GM21529 (cell line): ENCODE data around the gene PDSS2.

Experiments
- ATAC-seq: cut with Tn5 transposase; IDR thresholded peaks from one replicate; pipeline ENCODE4 v1.9.1; 2021; ENCODE audit not compliant: unreplicated experiment

Gene PDSS2

GRCh38 chr6:107272246-107272645 is 187.1 kb downstream of the PDSS2 start:
- no peak for ATAC-seq

- no peak for ATAC-seq
Measured at GRCh38 chr6:107271208-107271790, 188.1 kb downstream of the PDSS2 start.

- ATAC-seq = no peak
Measured at GRCh38 chr6:107267634-107268033, 191.7 kb downstream of the PDSS2 start.

GRCh38 chr6:107267006-107267405 is 192.4 kb downstream of the PDSS2 start:
- no peak for ATAC-seq

GRCh38 chr6:107266563-107266962 is 192.8 kb downstream of the PDSS2 start:
- no peak for ATAC-seq

- ATAC-seq = no peak
Measured at GRCh38 chr6:107264357-107264840, 195.0 kb downstream of the PDSS2 start.

GRCh38 chr6:107259951-107260350 is 199.4 kb downstream of the PDSS2 start:
- ATAC-seq = no peak

- ATAC-seq = no peak
Measured at GRCh38 chr6:107248147-107248546, 211.2 kb downstream of the PDSS2 start.

- ATAC-seq = no peak
Measured at GRCh38 chr6:107246972-107247615, 212.3 kb downstream of the PDSS2 start.

- no peak for ATAC-seq
Measured at GRCh38 chr6:107246249-107246971, 213.0 kb downstream of the PDSS2 start.

GRCh38 chr6:107244742-107245480 is 214.5 kb downstream of the PDSS2 start:
- ATAC-seq = no peak

GRCh38 chr6:107244082-107244741 is 215.2 kb downstream of the PDSS2 start:
- ATAC-seq = no peak

- ATAC-seq = no peak
Measured at GRCh38 chr6:107243471-107243870, 215.9 kb downstream of the PDSS2 start.

GRCh38 chr6:107237992-107238660 is 221.2 kb downstream of the PDSS2 start:
- ATAC-seq = no peak

- ATAC-seq = no peak
Measured at GRCh38 chr6:107235511-107235910, 223.9 kb downstream of the PDSS2 start.

- ATAC-seq = no peak
Measured at GRCh38 chr6:107235007-107235406, 224.4 kb downstream of the PDSS2 start.

GRCh38 chr6:107231243-107231642 is 228.1 kb downstream of the PDSS2 start:
- ATAC-seq = no peak

GRCh38 chr6:107230448-107230847 is 228.9 kb downstream of the PDSS2 start:
- no peak for ATAC-seq

GRCh38 chr6:107230024-107230423 is 229.3 kb downstream of the PDSS2 start:
- no peak for ATAC-seq

GRCh38 chr6:107228754-107229153 is 230.6 kb downstream of the PDSS2 start:
- no peak for ATAC-seq
